ENCODE results near the gene SLC66A2. TPM values are rescaled to one million over a fixed set of nuclear protein-coding genes. Genes with fewer than 3 reads are reported as not detected.

Gene SLC66A2
- total and polyA plus RNA-seq, 2 donors (not counting 1 experiment from before 2014, with no cell fraction given), result 44.4 to 45.1 TPM

Other genes with a start within 250 kb of the SLC66A2 start
- gene KCNG2, start 153.7 kb downstream of the SLC66A2 start, total RNA-seq, result not detected in 2 replicates
- gene KCNG2, start 153.7 kb downstream of the SLC66A2 start, polyA plus RNA-seq, result 0.07 TPM in 1 of 2 replicates, not detected in the other
- 4.8 and 7.2 TPM in 2 replicates for gene HSBP1L1, start 13.0 kb upstream of the SLC66A2 start, total RNA-seq
- 3.7 and 4.6 TPM in 2 replicates for gene HSBP1L1, start 13.0 kb upstream of the SLC66A2 start, polyA plus RNA-seq
- 63.9 and 67.8 TPM in 2 replicates for gene TXNL4A, start 36.9 kb upstream of the SLC66A2 start, total RNA-seq
- 38.9 and 49.7 TPM in 2 replicates for gene TXNL4A, start 36.9 kb upstream of the SLC66A2 start, polyA plus RNA-seq
- gene RBFA, start 82.8 kb upstream of the SLC66A2 start, total RNA-seq, result 24.2 TPM in 2 replicates
- gene RBFA, start 82.8 kb upstream of the SLC66A2 start, polyA plus RNA-seq, result 22.0 and 34.0 TPM in 2 replicates
- 14.7 and 16.1 TPM in 2 replicates for gene ADNP2, start 157.6 kb upstream of the SLC66A2 start, total RNA-seq
- 4.7 and 17.6 TPM in 2 replicates for gene ADNP2, start 157.6 kb upstream of the SLC66A2 start, polyA plus RNA-seq

All from B cell (primary cell).